ENCODE results near the gene PILRB. TPM values are rescaled to one million over a fixed set of nuclear protein-coding genes. Genes with fewer than 3 reads are reported as not detected.
A peak's percentile ranks its signal among the peaks of the same experiment; 100 is the strongest.

Gene PILRB
- total and polyA plus RNA-seq, 7 donors, result 11.2 to 19.2 (median 13.4) TPM

- no peak for TF ChIP-seq CTCF (IDR thresholded peaks at IDR 0.05)
- peak in 1 of 2 donors; percentile 15 for DNase-seq
- WGBS, 3 donors, result 22 to 34% (median 25%) methylated on average over 4 of the region's 4 CpGs
- Histone ChIP-seq H3K27me3 (ENCODE audit: insufficient read depth in 3 of 3, low read length in 2 of 3) (no peaks in the 10 kb centered on the region), H3K4me1 (no peaks in the 10 kb centered on the region), H3K36me3 (ENCODE audit: insufficient read depth in 1 of 2, low read depth in 1 of 2) (peaks cover 0 to 25% of the 10 kb centered on the region in 2 donors), H3K27ac (no peak overlapping the region), H3K9me3 (no peaks in the 10 kb centered on the region), H3K4me3 (no peak overlapping the region)
- ATAC-seq, result no peak
- intact Hi-C loops (cut with DNase I), result no loop called here
Measured at GRCh38 chr7:100370303-100370702, 12.4 kb downstream of the PILRB start.

DNA sequence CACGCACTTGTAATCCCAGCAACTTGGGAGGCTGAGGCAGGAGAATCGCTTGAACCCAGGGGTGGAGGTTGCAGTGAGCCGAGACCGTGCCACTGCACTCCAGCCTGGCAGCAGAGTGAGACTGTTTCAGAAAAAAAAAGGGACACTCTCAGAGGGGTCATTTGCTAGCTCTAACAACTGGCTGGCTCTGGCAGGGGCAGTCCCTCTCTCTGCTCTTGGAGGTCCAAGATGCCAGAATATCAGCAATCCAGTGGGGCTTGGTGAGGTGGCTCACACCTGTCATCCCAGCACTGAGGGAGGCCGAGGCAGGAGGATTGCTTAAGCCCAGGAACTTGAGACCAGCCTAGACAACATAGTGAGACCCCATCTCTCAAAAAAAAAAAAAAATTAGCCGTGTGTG, 12.8 kb downstream of the PILRB start:
- Histone ChIP-seq H3K4me1 (no peaks in the 10 kb centered on the region), H3K4me3 (no peak overlapping the region), H3K36me3 (ENCODE audit: insufficient read depth in 1 of 2, low read depth in 1 of 2) (peaks cover 0 to 25% of the 10 kb centered on the region in 2 donors), H3K9me3 (no peaks in the 10 kb centered on the region), H3K27ac (no peak overlapping the region), H3K27me3 (ENCODE audit: insufficient read depth in 3 of 3, low read length in 2 of 3) (no peaks in the 10 kb centered on the region)
- intact Hi-C loops (cut with DNase I), result no loop called here
- ATAC-seq (no peak), DNase-seq (no peak)
- WGBS, 3 donors, result 65 to 84% (median 70%) methylated on average over 6 of the region's 6 CpGs
- TF ChIP-seq CTCF (IDR thresholded peaks at IDR 0.05), result no peak

- DNase-seq (peak in 1 of 2 donors; percentile 52), ATAC-seq (peak in 3 of 4 donors; percentile 3 to 7 (median 6))
- no peak overlapping the region for H3K27ac ChIP-seq
- no peak overlapping the region for H3K4me3 ChIP-seq
- no peaks in the 10 kb centered on the region for H3K27me3 ChIP-seq (ENCODE audit: insufficient read depth in 3 of 3, low read length in 2 of 3)
- no peaks in the 10 kb centered on the region for H3K9me3 ChIP-seq
- H3K4me1 ChIP-seq, result no peaks in the 10 kb centered on the region
- TF ChIP-seq CTCF (IDR thresholded peaks at IDR 0.05), result no peak
- intact Hi-C loops (cut with DNase I), result no loop called here
- WGBS, 3 donors, result 60 to 83% (median 69%) methylated on average over 6 to 7 of the region's 7 CpGs
- peaks cover 0 to 25% of the 10 kb centered on the region in 2 donors for H3K36me3 ChIP-seq (ENCODE audit: insufficient read depth in 1 of 2, low read depth in 1 of 2)
Measured at GRCh38 chr7:100371561-100372171, 13.7 kb downstream of the PILRB start.

GRCh38 chr7:100372256-100372655, 14.3 kb downstream of the PILRB start:
- peaks cover 0 to 24% of the 10 kb centered on the region in 2 donors for H3K36me3 ChIP-seq (ENCODE audit: insufficient read depth in 1 of 2, low read depth in 1 of 2)
- H3K27me3 ChIP-seq (ENCODE audit: insufficient read depth in 3 of 3, low read length in 2 of 3), result no peaks in the 10 kb centered on the region
- 53 to 59% (median 53%) methylated on average over 8 of the region's 8 CpGs for WGBS, 3 donors
- intact Hi-C loops (cut with DNase I), result no loop called here
- peak; percentile 13 to 32 (median 18) for ATAC-seq
- DNase-seq, result peak in 1 of 2 donors; percentile 56
- H3K4me3 ChIP-seq, result no peak overlapping the region
- H3K27ac ChIP-seq, result peak overlapping the region; percentile 9
- H3K4me1 ChIP-seq, result no peaks in the 10 kb centered on the region
- H3K9me3 ChIP-seq, result no peaks in the 10 kb centered on the region
- no peak for TF ChIP-seq CTCF (IDR thresholded peaks at IDR 0.05)

DNA sequence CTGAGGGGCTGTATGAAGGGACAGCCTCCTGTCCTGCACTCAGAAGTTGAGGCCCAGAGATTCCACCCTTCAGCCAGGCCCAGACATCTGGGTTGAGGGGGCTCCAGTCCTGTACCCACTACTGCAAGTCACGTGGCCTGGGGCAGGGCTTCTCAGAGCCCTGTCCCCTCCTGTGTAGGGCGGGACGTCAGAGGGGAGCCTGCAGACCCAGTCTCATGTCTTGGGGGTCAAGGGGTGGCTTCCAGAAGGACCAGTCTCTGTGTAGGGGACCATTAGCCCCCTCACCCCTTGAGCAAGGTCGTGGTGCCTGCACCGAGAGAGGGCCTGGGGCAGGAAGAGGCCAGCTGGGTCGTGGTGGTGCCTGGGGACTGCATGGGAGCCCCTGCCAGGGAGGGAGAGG, 14.8 kb downstream of the PILRB start:
- H3K27ac ChIP-seq, result peak overlapping the region; percentile 9
- TF ChIP-seq CTCF (IDR thresholded peaks at IDR 0.05), result no peak
- no peaks in the 10 kb centered on the region for H3K9me3 ChIP-seq
- no peak overlapping the region for H3K4me3 ChIP-seq
- H3K36me3 ChIP-seq (ENCODE audit: insufficient read depth in 1 of 2, low read depth in 1 of 2), result peaks cover 0 to 20% of the 10 kb centered on the region in 2 donors
- H3K27me3 ChIP-seq (ENCODE audit: insufficient read depth in 3 of 3, low read length in 2 of 3), result no peaks in the 10 kb centered on the region
- no peaks in the 10 kb centered on the region for H3K4me1 ChIP-seq
- ATAC-seq (peak in 3 of 4 donors; percentile 3 to 11 (median 5)), DNase-seq (peak in 1 of 2 donors; percentile 42)
- WGBS, 3 donors, result 50 to 61% (median 57%) methylated on average over 6 of the region's 6 CpGs
- intact Hi-C loops (cut with DNase I), result no loop called here

Measured in psoas muscle (tissue), 8 donors.